ENCODE data around the gene CC2D2A. TPM values are rescaled to one million over a fixed set of nuclear protein-coding genes. Genes with fewer than 3 reads are reported as not detected.

The CC2D2A gene
- total RNA-seq, 1 experiment from 2014 or later: 3.6 TPM

DNA sequence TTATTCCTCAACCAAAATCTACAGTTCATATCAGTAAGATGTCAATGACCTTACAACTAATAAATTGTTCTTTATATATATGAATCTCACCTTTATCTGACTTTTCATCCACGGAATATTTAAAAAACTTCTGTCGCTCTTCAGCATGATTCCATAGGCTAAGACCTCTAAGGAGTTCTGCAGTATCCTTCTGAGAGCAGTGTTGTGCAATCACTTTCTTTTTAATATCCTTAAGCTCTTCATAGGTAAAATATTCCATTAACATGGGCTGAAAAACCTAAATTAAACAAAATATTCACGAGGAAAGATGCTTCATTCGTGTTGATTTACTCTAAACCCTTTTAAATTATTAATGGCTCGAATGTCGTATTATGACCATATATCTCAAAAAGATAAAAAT lies 168.7 kb downstream of the CC2D2A start:
- H3K36me3 ChIP-seq (ENCODE audit: control insufficient read depth, insufficient read depth, low read length): peaks cover 15% of the 10 kb centered on the region
- TF ChIP-seq SIN3A (IDR thresholded peaks at IDR 0.05; ENCODE audit: borderline replicate concordance, insufficient read depth, low read depth, low read length): no peak
- no peaks in the 10 kb centered on the region for H3K4me1 ChIP-seq (ENCODE audit: control insufficient read depth, insufficient read depth, low read length)
- no peak overlapping the region for H3K27ac ChIP-seq (ENCODE audit: low read length)
- ATAC-seq (no peak), DNase-seq (ENCODE audit: low read depth, low spot score) (no peak)
- ChIA-PET CTCF (no interaction called here), POLR2A (no interaction called here)
- H3K9me3 ChIP-seq (ENCODE audit: control insufficient read depth, insufficient read depth, low read depth, low read length): no peaks in the 10 kb centered on the region
- BruUV-seq (replicated peaks): no TSS peak
- H3K4me3 ChIP-seq (ENCODE audit: low read depth in 2 of 2, low read length in 2 of 2): no peak overlapping the region
- intact Hi-C loops (cut with micrococcal nuclease; ENCODE audit: unreplicated experiment) (loop anchor here (10.0 kb wide), 1 partner anchor 154 kb away; no protein-coding TSS in a partner anchor), in situ Hi-C loops (cut with HindIII; ENCODE audit: low pct_unique_long_range_greater_than_20kb, low sequenced_read_pairs) (no loop called here)
- no peaks in the 10 kb centered on the region for H3K27me3 ChIP-seq (ENCODE audit: control insufficient read depth, insufficient read depth, low read length)

- H3K9me3 ChIP-seq (ENCODE audit: control insufficient read depth, insufficient read depth, low read depth, low read length): no peaks in the 10 kb centered on the region
- ChIA-PET CTCF (no interaction called here), POLR2A (no interaction called here)
- DNase-seq (ENCODE audit: low read depth, low spot score) (no peak), ATAC-seq (no peak)
- TF ChIP-seq TCF7L2 (IDR thresholded peaks at IDR 0.05; ENCODE audit: low read depth, low read length): no peak
- TF ChIP-seq SIN3A (IDR thresholded peaks at IDR 0.05; ENCODE audit: borderline replicate concordance, insufficient read depth, low read depth, low read length): no peak
- no peak for TF ChIP-seq REST (IDR thresholded peaks at IDR 0.05; ENCODE audit: insufficient read depth in 1 of 2, low read depth in 2 of 2, low read length in 1 of 2)
- TF ChIP-seq, protein P1, sequence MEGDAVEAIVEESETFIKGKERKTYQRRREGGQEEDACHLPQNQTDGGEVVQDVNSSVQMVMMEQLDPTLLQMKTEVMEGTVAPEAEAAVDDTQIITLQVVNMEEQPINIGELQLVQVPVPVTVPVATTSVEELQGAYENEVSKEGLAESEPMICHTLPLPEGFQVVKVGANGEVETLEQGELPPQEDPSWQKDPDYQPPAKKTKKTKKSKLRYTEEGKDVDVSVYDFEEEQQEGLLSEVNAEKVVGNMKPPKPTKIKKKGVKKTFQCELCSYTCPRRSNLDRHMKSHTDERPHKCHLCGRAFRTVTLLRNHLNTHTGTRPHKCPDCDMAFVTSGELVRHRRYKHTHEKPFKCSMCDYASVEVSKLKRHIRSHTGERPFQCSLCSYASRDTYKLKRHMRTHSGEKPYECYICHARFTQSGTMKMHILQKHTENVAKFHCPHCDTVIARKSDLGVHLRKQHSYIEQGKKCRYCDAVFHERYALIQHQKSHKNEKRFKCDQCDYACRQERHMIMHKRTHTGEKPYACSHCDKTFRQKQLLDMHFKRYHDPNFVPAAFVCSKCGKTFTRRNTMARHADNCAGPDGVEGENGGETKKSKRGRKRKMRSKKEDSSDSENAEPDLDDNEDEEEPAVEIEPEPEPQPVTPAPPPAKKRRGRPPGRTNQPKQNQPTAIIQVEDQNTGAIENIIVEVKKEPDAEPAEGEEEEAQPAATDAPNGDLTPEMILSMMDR (IDR thresholded peaks at IDR 0.05): no peak
- TF ChIP-seq POLR2AphosphoS5 (IDR thresholded peaks at IDR 0.05; ENCODE audit: low read depth, low read length): no peak
- BruUV-seq (replicated peaks): no TSS peak
- intact Hi-C loops (cut with micrococcal nuclease; ENCODE audit: unreplicated experiment): no loop called here
- no peak overlapping the region for H3K4me3 ChIP-seq (ENCODE audit: low read depth in 2 of 2, low read length in 2 of 2)
- in situ Hi-C loops (cut with HindIII; ENCODE audit: low pct_unique_long_range_greater_than_20kb, low sequenced_read_pairs): no loop called here
- no peaks in the 10 kb centered on the region for H3K36me3 ChIP-seq (ENCODE audit: control insufficient read depth, insufficient read depth, low read length)
- peaks cover 17% of the 10 kb centered on the region for H3K4me1 ChIP-seq (ENCODE audit: control insufficient read depth, insufficient read depth, low read length)
- no peak overlapping the region for H3K27ac ChIP-seq (ENCODE audit: low read length)
- no peaks in the 10 kb centered on the region for H3K27me3 ChIP-seq (ENCODE audit: control insufficient read depth, insufficient read depth, low read length)
Observed at GRCh38 chr4:15648600-15648999, 178.9 kb downstream of the CC2D2A start.

DNA sequence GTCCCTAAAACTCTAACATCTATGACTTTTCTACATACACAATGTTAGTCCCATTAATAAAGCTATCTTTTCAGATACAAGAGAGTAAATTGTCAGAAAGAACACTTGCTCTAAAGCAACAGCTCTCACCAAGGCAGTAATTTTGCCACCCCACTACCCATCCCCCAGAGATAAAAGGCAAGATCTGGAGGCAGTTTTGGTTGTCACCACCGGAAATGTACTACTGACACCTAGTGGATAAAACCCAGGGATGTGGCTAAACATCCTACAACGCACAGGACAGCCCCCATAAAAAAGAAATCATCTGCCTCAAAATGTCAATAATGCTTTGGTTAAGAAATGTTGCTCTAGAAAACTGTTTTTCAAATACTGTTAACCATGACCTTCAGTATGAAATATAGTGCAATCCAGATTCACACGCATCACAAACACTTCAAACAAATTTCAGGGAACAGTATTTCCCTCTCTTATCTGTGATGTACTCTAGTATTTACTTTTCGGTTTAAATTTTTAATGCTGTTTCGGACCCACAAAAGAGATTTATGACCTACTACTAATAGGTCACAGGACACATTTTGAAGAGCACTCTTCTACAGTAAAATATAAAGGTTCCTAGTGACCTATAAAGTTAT lies 180.3 kb downstream of the CC2D2A start:
- H3K4me1 ChIP-seq (ENCODE audit: control insufficient read depth, insufficient read depth, low read length): peaks cover 17% of the 10 kb centered on the region
- H3K27me3 ChIP-seq (ENCODE audit: control insufficient read depth, insufficient read depth, low read length): no peaks in the 10 kb centered on the region
- no peak overlapping the region for H3K27ac ChIP-seq (ENCODE audit: low read length)
- intact Hi-C loops (cut with micrococcal nuclease; ENCODE audit: unreplicated experiment) (loop anchor here (1.0 kb wide), 1 partner anchor 171 kb away; no protein-coding TSS in a partner anchor), in situ Hi-C loops (cut with HindIII; ENCODE audit: low pct_unique_long_range_greater_than_20kb, low sequenced_read_pairs) (no loop called here)
- BruUV-seq (replicated peaks): no TSS peak
- no peaks in the 10 kb centered on the region for H3K9me3 ChIP-seq (ENCODE audit: control insufficient read depth, insufficient read depth, low read depth, low read length)
- no peak overlapping the region for H3K4me3 ChIP-seq (ENCODE audit: low read depth in 2 of 2, low read length in 2 of 2)
- TF ChIP-seq POLR2AphosphoS5 (IDR thresholded peaks at IDR 0.05; ENCODE audit: low read depth, low read length): no peak
- TF ChIP-seq TCF7L2 (IDR thresholded peaks at IDR 0.05; ENCODE audit: low read depth, low read length): peak; percentile 63; the same call in 1 of the 2 replicates
- TF ChIP-seq, protein P1 (IDR thresholded peaks at IDR 0.05): peak; percentile 77
- H3K36me3 ChIP-seq (ENCODE audit: control insufficient read depth, insufficient read depth, low read length): no peaks in the 10 kb centered on the region; the same call in 1 of the 2 replicates
- ChIA-PET CTCF (interaction anchor here (0.6 kb wide), 1 partner anchor 134 kb away, joined by 4 read pairs; no protein-coding TSS in a partner anchor), POLR2A (no interaction called here)
- DNase-seq (ENCODE audit: low read depth, low spot score) (peak; percentile 42), ATAC-seq (0 out of 2 replicates have a peak, but pooled peaks have one; percentile 59)

All from Panc1 (cell line).